Activated B cell treated with CpG ODN at 0.5 μM for 24 hours (primary cell): ENCODE measurements around the gene STK33. TPM values are rescaled to one million over a fixed set of nuclear protein-coding genes. Genes with fewer than 3 reads are reported as not detected.

Experiments
- ATAC-seq: fragments of 200-7000 bp; cut with Tn5 transposase; one replicate; pipeline ENCODE4 v1.10.0; 2021; ENCODE audit warnings: low read depth, mild to moderate bottlenecking, moderate library complexity
- CTCF ChIA-PET: fragments of 350-600 bp; sonication (Branson Sonifier 250); formaldehyde crosslinking; loops from one replicate; lab custom pipeline; 2021; ENCODE audit warnings: antibody characterized with exemption; lab: Charles Lee
- POLR2A ChIA-PET: fragments of 350-600 bp; sonication (Branson Sonifier 250); formaldehyde crosslinking; loops from one replicate; lab custom pipeline; 2021; ENCODE audit warnings: antibody characterized with exemption; lab: Charles Lee
- DNase-seq: peaks from one replicate; pipeline ENCODE4 v3.0.0; 2022
- H3K27ac Mint-ChIP-seq: one replicate; pipeline ENCODE4 v1.8.0; 2020; ENCODE audit warnings: mixed read lengths
- H3K27me3 Mint-ChIP-seq: one replicate; pipeline ENCODE4 v1.8.0; 2021; ENCODE audit warnings: mixed read lengths
- H3K36me3 Mint-ChIP-seq: one replicate; pipeline ENCODE4 v1.8.0; 2021; ENCODE audit warnings: low read depth, mixed read lengths
- H3K4me1 Mint-ChIP-seq: one replicate; pipeline ENCODE4 v1.8.0; 2021; ENCODE audit warnings: mixed read lengths
- H3K4me3 Mint-ChIP-seq: one replicate; pipeline ENCODE4 v1.8.0; 2020; ENCODE audit warnings: mild to moderate bottlenecking, mixed read lengths
- H3K9me3 Mint-ChIP-seq: one replicate; pipeline ENCODE4 v1.8.0; 2020; ENCODE audit warnings: mixed read lengths
- intact Hi-C: fragments of 100-400 bp; cut with micrococcal nuclease; formaldehyde crosslinking; loops from one replicate; pipeline ENCODE4 v1.15.1; 2024
- total RNA-seq: library from RNA; stranded (reverse); gene quantifications from 2 replicates; pipeline ENCODE4 v1.2.3, GENCODE V29; 2022
- TF ChIP-seq, protein P1 (sequence below): fragments of 200-600 bp; IDR thresholded peaks from one replicate; pipeline ENCODE4 v1.8.0; 2022; ENCODE audit warnings: antibody characterized with exemption, mild to moderate bottlenecking

Gene STK33
- total RNA-seq, 1 donor from 2014 or later = 14.0 TPM

DNA sequence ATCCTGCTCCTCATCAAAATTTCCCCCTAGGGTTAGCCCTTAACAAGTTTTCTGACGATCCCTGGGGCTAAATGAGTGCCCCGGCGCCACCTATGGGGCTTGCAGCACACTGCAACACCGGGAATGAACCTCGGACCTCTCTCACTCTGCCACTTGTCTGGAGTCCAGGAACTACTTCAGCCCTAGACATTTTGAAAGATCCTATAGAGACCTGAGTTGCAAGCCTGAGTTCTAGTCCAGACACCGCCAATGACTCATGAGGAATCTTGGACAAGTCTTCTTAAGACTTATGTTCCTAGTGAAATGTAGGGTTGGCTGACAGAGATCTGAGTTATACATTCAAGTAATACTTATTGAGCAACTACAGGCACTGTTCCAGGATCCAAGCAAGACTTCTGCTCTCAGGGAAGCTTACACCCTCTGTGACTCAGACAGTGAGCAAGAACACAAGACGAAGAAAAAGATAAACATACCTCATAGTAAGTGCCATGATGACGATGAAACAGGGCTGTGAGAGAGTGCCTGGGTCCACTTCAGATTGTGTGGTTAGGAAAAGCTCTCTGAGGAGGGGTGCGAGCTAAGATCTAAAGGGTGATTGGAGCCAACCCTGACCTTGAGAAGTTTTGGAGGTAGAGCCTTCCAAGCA is 10.2 kb upstream of the STK33 start:
- TF ChIP-seq, protein P1, sequence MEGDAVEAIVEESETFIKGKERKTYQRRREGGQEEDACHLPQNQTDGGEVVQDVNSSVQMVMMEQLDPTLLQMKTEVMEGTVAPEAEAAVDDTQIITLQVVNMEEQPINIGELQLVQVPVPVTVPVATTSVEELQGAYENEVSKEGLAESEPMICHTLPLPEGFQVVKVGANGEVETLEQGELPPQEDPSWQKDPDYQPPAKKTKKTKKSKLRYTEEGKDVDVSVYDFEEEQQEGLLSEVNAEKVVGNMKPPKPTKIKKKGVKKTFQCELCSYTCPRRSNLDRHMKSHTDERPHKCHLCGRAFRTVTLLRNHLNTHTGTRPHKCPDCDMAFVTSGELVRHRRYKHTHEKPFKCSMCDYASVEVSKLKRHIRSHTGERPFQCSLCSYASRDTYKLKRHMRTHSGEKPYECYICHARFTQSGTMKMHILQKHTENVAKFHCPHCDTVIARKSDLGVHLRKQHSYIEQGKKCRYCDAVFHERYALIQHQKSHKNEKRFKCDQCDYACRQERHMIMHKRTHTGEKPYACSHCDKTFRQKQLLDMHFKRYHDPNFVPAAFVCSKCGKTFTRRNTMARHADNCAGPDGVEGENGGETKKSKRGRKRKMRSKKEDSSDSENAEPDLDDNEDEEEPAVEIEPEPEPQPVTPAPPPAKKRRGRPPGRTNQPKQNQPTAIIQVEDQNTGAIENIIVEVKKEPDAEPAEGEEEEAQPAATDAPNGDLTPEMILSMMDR = peak; percentile 59
- Mint-ChIP-seq H3K4me1 (no peaks in the 10 kb centered on the region), H3K27me3 (peaks cover 24% of the 10 kb centered on the region), H3K36me3 (no peaks in the 10 kb centered on the region), H3K27ac (no peak overlapping the region), H3K9me3 (no peaks in the 10 kb centered on the region), H3K4me3 (no peak overlapping the region)
- intact Hi-C loops = loop anchor here (1.0 kb wide), 1 partner anchor 379 kb away; no protein-coding TSS in a partner anchor
- ATAC-seq (peak; percentile 76), DNase-seq (peak; percentile 25)
- CTCF ChIA-PET = interaction anchor here (0.7 kb wide), 1 partner anchor 597 kb away, joined by 3 read pairs; no protein-coding TSS in a partner anchor
- POLR2A ChIA-PET = no interaction called here

DNA sequence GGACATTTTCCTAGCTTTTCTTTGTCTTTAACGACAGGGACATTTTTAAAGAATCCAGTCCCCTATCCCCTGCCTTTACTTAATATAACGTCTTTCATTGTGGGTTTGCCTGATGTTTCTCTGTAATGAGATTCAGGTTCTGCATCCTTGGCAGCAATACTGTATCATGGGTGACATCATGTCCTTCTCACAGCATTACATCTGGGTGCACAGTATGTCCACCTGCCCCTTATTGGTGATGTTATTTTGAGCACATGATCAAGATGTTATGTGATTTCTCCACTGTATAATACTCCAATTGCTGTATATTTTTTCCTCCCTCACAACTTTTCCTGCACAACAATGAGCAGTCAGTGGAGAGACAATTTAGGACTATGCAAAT is 9.7 kb upstream of the STK33 start:
- ChIA-PET CTCF (no interaction called here), POLR2A (no interaction called here)
- no peak overlapping the region for H3K27ac Mint-ChIP-seq
- TF ChIP-seq, protein P1 = no peak
- H3K4me1 Mint-ChIP-seq = no peaks in the 10 kb centered on the region
- H3K36me3 Mint-ChIP-seq = no peaks in the 10 kb centered on the region
- no peak for ATAC-seq
- intact Hi-C loops = loop anchor here (1.0 kb wide), 1 partner anchor 378 kb away; no protein-coding TSS in a partner anchor
- H3K9me3 Mint-ChIP-seq = no peaks in the 10 kb centered on the region
- H3K27me3 Mint-ChIP-seq = peaks cover 28% of the 10 kb centered on the region
- H3K4me3 Mint-ChIP-seq = no peak overlapping the region
- no peak for DNase-seq

DNA sequence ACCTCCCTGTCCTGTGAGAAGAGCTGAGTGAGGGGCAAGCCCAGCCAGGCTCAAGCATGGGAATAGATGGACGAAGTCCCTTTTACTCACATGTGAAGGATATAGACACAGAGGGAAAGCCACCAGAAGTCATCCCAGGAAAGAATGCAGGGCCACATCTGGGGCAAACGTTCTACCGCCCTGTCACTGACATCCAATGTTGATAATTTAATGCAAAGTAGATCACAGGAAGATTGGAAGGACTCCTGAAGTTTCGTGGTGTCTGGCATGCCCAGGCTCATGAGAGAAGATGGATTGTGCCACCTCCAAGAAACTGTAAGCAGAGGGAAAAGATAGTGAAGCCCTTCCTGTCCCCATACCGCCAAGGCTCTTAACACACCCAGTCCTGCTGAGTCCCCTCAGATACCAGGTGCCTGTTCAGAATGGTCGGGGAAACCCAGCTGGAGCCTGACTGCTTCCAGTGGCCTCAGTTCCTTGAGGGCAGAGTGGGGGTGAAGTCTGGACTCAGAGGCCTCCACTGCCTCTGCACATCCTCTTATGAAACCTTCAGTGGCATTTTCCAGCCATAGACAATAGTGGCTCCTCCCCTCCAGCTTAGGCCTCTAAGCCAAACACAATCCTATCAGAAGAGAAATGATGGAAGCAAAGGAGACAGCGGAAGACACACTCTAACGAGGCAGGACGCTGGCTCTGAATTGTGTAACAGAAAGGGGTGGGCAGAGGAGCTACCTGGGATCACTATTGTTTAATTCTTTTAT is 7.5 kb upstream of the STK33 start:
- intact Hi-C loops = no loop called here
- no peak overlapping the region for H3K4me3 Mint-ChIP-seq
- ChIA-PET CTCF (no interaction called here), POLR2A (no interaction called here)
- H3K9me3 Mint-ChIP-seq = no peaks in the 10 kb centered on the region
- no peaks in the 10 kb centered on the region for H3K4me1 Mint-ChIP-seq
- H3K27me3 Mint-ChIP-seq = peaks cover 32% of the 10 kb centered on the region
- no peak overlapping the region for H3K27ac Mint-ChIP-seq
- no peaks in the 10 kb centered on the region for H3K36me3 Mint-ChIP-seq
- ATAC-seq (no peak), DNase-seq (no peak)
- TF ChIP-seq, protein P1 = no peak

DNA sequence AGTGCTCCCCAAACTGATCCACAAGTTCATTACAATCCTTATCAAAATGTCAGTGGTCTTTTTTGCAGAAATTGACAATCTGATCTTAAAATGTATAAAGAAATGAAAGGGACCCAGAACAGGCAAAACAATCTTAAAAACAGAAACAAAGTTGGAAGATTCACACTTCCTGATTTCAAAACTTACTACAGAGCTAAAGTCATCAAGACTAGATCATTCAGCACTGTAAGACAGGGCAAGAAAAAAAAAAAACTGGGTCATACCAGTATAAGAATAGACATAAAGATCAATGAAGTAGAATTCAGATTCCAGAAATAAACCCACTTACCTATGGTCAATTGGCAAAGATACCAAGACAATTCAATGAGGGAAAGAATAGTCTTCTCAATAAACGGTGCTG is 4.5 kb upstream of the STK33 start:
- CTCF ChIA-PET = no interaction called here
- no peak overlapping the region for H3K4me3 Mint-ChIP-seq
- intact Hi-C loops = loop anchor here (10.0 kb wide), 2 partner anchors 86 to 216 kb away; partner anchors contain the start of genes RPL27A and TRIM66

More for the DNA sequence above, 4.5 kb upstream of the STK33 start:
- ATAC-seq = no peak
- DNase-seq = no peak
- Mint-ChIP-seq H3K36me3 (no peaks in the 10 kb centered on the region), H3K4me1 (peaks cover 8% of the 10 kb centered on the region), H3K27me3 (peaks cover 13% of the 10 kb centered on the region), H3K9me3 (no peaks in the 10 kb centered on the region), H3K27ac (no peak overlapping the region)
- TF ChIP-seq, protein P1 = no peak
- POLR2A ChIA-PET = no interaction called here
